Neural cell (in vitro differentiated cells): ENCODE measurements around the gene CROCC. TPM values are rescaled to one million over a fixed set of nuclear protein-coding genes. Genes with fewer than 3 reads are reported as not detected.

ENCODE experiments used
- H2AFZ ChIP-seq: fragments of 200-600, 300-800 bp; sonication (generic), shearing (Covaris generic); 2 replicates; pipeline ENCODE4 v1.6.0; 2014; ENCODE audit warnings: low read depth, mild to moderate bottlenecking, antibody characterized with exemption, low read length, moderate library complexity
- H3F3A ChIP-seq: fragments of 200-600 bp; shearing (Covaris generic); 2 replicates; pipeline ENCODE4 v1.6.1; 2016; ENCODE audit warnings: mild to moderate bottlenecking, moderate library complexity, mixed read lengths, antibody characterized with exemption, low read length; ENCODE audit not compliant: insufficient read depth, poor library complexity, severe bottlenecking
- H3K27ac ChIP-seq: fragments of 200-600, 300-800 bp; sonication (generic), shearing (Covaris generic); 2 replicates; pipeline ENCODE4 v1.5.1; 2014; ENCODE audit warnings: mild to moderate bottlenecking, low read length, moderate library complexity
- H3K27me3 ChIP-seq: fragments of 300-800, 200-600 bp; sonication (generic), shearing (Covaris generic); 2 replicates; pipeline ENCODE4 v1.6.0; 2014; ENCODE audit warnings: mild to moderate bottlenecking, low read depth, low read length, moderate library complexity; ENCODE audit not compliant: insufficient read depth
- H3K36me3 ChIP-seq: fragments of 300-800, 200-600 bp; sonication (generic), shearing (Covaris generic); 2 replicates; pipeline ENCODE4 v1.5.1; 2014; ENCODE audit warnings: mild to moderate bottlenecking, antibody characterized with exemption, low read length, moderate library complexity; ENCODE audit not compliant: insufficient read depth
- H3K4me2 ChIP-seq: fragments of 300-800, 200-600 bp; sonication (generic), shearing (Covaris generic); 2 replicates; pipeline ENCODE4 v1.6.0; 2014; ENCODE audit warnings: mild to moderate bottlenecking, low read length
- H3K4me3 ChIP-seq: fragments of 300-800, 200-600 bp; sonication (generic), shearing (Covaris generic); 2 replicates; pipeline ENCODE4 v1.5.1; 2014; ENCODE audit warnings: mild to moderate bottlenecking, low read length, moderate library complexity
- H3K79me2 ChIP-seq: fragments of 200-600 bp; shearing (Covaris generic); replicated peaks from 2 replicates; pipeline ENCODE4 v1.6.0; 2014; ENCODE audit warnings: mild to moderate bottlenecking, low read length, moderate library complexity; ENCODE audit not compliant: insufficient read depth
- H3K9ac ChIP-seq: fragments of 300-800, 200-600 bp; sonication (generic), shearing (Covaris generic); 2 replicates; pipeline ENCODE4 v1.6.1; 2016; ENCODE audit warnings: mild to moderate bottlenecking, low read length, mixed read lengths
- H3K9me2 ChIP-seq: fragments of 200-600 bp; shearing (Covaris generic); 2 replicates; pipeline ENCODE4 v1.6.1; 2016; ENCODE audit warnings: mild to moderate bottlenecking, low read length, mixed read lengths; ENCODE audit not compliant: insufficient read depth
- H3K9me3 ChIP-seq: fragments of 200-600, 300-800 bp; sonication (generic), shearing (Covaris generic); 2 replicates; pipeline ENCODE4 v1.6.1; 2016; ENCODE audit warnings: mild to moderate bottlenecking, mixed run types, low read length, moderate library complexity, mixed read lengths
- H4K20me1 ChIP-seq: fragments of 200-600 bp; shearing (Covaris generic); 2 replicates; pipeline ENCODE4 v1.6.1; 2016; ENCODE audit warnings: mild to moderate bottlenecking, mixed run types; ENCODE audit not compliant: insufficient read depth
- EP300 ChIP-seq: fragments of 450-650 bp; conservative IDR thresholded peaks from 2 replicates; pipeline ENCODE4 v1.6.1; 2014; ENCODE audit warnings: antibody characterized with exemption, mild to moderate bottlenecking, moderate library complexity; ENCODE audit not compliant: poor library complexity, severe bottlenecking
- EZH2 ChIP-seq: fragments of 200-600, 300-800 bp; shearing (Covaris generic), sonication (generic); IDR thresholded peaks from 2 replicates; pipeline ENCODE4 v1.6.1; 2014; ENCODE audit warnings: antibody characterized with exemption, low read length, borderline replicate concordance, mild to moderate bottlenecking; ENCODE audit not compliant: insufficient read depth, poor library complexity, severe bottlenecking
- MXI1 ChIP-seq: fragments of 450-650 bp; conservative IDR thresholded peaks from 2 replicates; pipeline ENCODE4 v1.6.1; 2014; ENCODE audit warnings: antibody characterized with exemption, mild to moderate bottlenecking; ENCODE audit not compliant: poor library complexity, severe bottlenecking
- POLR2AphosphoS5 ChIP-seq: IDR thresholded peaks from 2 replicates; pipeline ENCODE4 v1.6.1; 2012
- RAD21 ChIP-seq: fragments of 450-650 bp; conservative IDR thresholded peaks from 2 replicates; pipeline ENCODE4 v1.6.1; 2014; ENCODE audit warnings: antibody characterized with exemption, mild to moderate bottlenecking, moderate library complexity
- SMC3 ChIP-seq: fragments of 450-650 bp; conservative IDR thresholded peaks from 2 replicates; pipeline ENCODE4 v1.6.1; 2014; ENCODE audit warnings: antibody characterized with exemption, mild to moderate bottlenecking, moderate library complexity; ENCODE audit not compliant: poor library complexity
- TAF1 ChIP-seq: IDR thresholded peaks from 2 replicates; pipeline ENCODE4 v1.6.1; 2012; ENCODE audit warnings: low read depth
- polyA plus RNA-seq: library from polyadenylated mRNA; depleted of rRNA; stranded (reverse); fragments of >200 nt; gene quantifications from 2 replicates; pipeline ENCODE4 v1.2.3, GENCODE V29; 2014
- TF ChIP-seq, protein P1 (sequence below): IDR thresholded peaks from 2 replicates; pipeline ENCODE4 v1.6.1; 2012; ENCODE audit warnings: borderline replicate concordance
- TF ChIP-seq, protein P2 (sequence below): fragments of 450-650 bp; IDR thresholded peaks from 2 replicates; pipeline ENCODE4 v1.5.1; 2014; ENCODE audit warnings: antibody characterized with exemption, mild to moderate bottlenecking, moderate library complexity; ENCODE audit not compliant: poor library complexity, severe bottlenecking

CROCC gene
- polyA plus RNA-seq, 1 donor from 2014 or later: 26.3 TPM

DNA sequence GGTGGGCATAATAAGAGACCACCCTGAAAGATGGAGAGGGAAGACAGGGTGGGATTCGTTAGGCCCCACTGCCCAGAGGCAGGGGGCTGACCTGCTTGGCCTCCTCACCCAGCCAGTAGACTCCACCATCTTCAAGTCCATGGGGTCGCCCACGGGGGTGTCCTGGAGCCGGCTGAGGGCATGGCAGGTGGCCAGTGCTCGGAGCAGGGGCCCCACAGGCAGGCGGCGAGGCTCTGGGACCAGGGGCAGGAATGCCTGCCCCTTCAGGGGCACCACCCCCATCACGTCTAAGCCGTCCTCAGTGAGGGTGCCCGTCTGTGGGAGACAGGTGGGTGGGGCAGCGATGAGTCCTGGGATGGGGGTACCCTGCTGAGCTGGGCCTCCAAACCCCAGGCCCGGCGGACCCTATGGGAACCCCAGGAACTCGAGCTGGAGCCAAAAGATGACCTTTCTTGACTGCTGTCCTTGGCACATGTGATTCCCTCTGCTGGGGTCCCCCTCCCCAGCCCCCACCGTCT, 71.8 kb downstream of the CROCC start:
- no peak overlapping the region for H3K9ac ChIP-seq
- H2AFZ ChIP-seq: no peak overlapping the region
- H3K9me3 ChIP-seq: no peaks in the 10 kb centered on the region
- no peaks in the 10 kb centered on the region for H3K27me3 ChIP-seq
- H4K20me1 ChIP-seq: no peaks in the 10 kb centered on the region
- no peaks in the 10 kb centered on the region for H3K9me2 ChIP-seq
- no peak overlapping the region for H3K4me2 ChIP-seq
- H3K79me2 ChIP-seq: no peaks in the 10 kb centered on the region
- H3K27ac ChIP-seq: no peak overlapping the region
- no peak overlapping the region for H3K4me3 ChIP-seq
- TF ChIP-seq, protein P1, sequence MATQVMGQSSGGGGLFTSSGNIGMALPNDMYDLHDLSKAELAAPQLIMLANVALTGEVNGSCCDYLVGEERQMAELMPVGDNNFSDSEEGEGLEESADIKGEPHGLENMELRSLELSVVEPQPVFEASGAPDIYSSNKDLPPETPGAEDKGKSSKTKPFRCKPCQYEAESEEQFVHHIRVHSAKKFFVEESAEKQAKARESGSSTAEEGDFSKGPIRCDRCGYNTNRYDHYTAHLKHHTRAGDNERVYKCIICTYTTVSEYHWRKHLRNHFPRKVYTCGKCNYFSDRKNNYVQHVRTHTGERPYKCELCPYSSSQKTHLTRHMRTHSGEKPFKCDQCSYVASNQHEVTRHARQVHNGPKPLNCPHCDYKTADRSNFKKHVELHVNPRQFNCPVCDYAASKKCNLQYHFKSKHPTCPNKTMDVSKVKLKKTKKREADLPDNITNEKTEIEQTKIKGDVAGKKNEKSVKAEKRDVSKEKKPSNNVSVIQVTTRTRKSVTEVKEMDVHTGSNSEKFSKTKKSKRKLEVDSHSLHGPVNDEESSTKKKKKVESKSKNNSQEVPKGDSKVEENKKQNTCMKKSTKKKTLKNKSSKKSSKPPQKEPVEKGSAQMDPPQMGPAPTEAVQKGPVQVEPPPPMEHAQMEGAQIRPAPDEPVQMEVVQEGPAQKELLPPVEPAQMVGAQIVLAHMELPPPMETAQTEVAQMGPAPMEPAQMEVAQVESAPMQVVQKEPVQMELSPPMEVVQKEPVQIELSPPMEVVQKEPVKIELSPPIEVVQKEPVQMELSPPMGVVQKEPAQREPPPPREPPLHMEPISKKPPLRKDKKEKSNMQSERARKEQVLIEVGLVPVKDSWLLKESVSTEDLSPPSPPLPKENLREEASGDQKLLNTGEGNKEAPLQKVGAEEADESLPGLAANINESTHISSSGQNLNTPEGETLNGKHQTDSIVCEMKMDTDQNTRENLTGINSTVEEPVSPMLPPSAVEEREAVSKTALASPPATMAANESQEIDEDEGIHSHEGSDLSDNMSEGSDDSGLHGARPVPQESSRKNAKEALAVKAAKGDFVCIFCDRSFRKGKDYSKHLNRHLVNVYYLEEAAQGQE: no peak
- TF ChIP-seq, protein P2, sequence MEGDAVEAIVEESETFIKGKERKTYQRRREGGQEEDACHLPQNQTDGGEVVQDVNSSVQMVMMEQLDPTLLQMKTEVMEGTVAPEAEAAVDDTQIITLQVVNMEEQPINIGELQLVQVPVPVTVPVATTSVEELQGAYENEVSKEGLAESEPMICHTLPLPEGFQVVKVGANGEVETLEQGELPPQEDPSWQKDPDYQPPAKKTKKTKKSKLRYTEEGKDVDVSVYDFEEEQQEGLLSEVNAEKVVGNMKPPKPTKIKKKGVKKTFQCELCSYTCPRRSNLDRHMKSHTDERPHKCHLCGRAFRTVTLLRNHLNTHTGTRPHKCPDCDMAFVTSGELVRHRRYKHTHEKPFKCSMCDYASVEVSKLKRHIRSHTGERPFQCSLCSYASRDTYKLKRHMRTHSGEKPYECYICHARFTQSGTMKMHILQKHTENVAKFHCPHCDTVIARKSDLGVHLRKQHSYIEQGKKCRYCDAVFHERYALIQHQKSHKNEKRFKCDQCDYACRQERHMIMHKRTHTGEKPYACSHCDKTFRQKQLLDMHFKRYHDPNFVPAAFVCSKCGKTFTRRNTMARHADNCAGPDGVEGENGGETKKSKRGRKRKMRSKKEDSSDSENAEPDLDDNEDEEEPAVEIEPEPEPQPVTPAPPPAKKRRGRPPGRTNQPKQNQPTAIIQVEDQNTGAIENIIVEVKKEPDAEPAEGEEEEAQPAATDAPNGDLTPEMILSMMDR: no peak
- TF ChIP-seq EP300 (no peak), SMC3 (no peak), RAD21 (no peak), POLR2AphosphoS5 (no peak), MXI1 (no peak), EZH2 (no peak), TAF1 (no peak)
- no peaks in the 10 kb centered on the region for H3F3A ChIP-seq
- H3K36me3 ChIP-seq: no peaks in the 10 kb centered on the region

DNA sequence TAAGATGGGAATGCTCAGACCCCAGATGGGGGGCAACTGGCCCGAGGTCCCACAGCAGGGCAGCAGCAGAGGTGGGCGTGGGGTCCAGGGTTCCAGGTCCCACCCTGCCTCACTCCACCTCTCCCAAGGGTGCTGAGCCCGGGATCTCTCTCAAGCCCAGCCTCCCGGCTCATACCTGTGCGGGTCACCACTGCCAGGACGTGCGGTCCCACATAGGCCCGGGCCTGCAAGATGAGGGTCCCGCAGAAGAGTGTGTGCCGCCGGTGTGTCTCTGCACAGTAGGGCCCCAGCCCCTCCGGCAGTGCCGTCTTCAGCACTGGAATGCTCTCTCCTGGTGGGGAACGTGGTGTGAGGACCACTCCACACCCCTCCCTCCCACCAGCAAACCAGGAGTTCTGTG, 75.1 kb downstream of the CROCC start:
- Histone ChIP-seq H3K79me2 (no peaks in the 10 kb centered on the region), H2AFZ (no peak overlapping the region), H3K9me2 (no peaks in the 10 kb centered on the region), H3F3A (no peaks in the 10 kb centered on the region), H3K9ac (no peak overlapping the region), H3K36me3 (no peaks in the 10 kb centered on the region), H3K27ac (no peak overlapping the region), H3K4me3 (no peak overlapping the region), H3K27me3 (no peaks in the 10 kb centered on the region), H4K20me1 (no peaks in the 10 kb centered on the region), H3K9me3 (no peaks in the 10 kb centered on the region), H3K4me2 (no peak overlapping the region)
- TF ChIP-seq TAF1 (no peak), POLR2AphosphoS5 (no peak), EP300 (no peak), EZH2 (no peak), SMC3 (no peak), MXI1 (no peak), RAD21 (no peak)
- TF ChIP-seq, protein P1: no peak
- TF ChIP-seq, protein P2: no peak
